Erythroblast (primary cell): ENCODE results near the gene THOC7.

Experiments
- DNase-seq, 2 experiments: peaks; one replicate each; lab custom pipeline; 2025; lab: John Stamatoyannopoulos, UW
- GATA1 ChIP-seq: IDR thresholded peaks from 2 replicates; pipeline ENCODE4 v1.6.1; 2011; ENCODE audit warnings: low read depth, mild to moderate bottlenecking, control low read depth, low read length, moderate library complexity
- POLR2A ChIP-seq: IDR thresholded peaks from 2 replicates; pipeline ENCODE4 v1.6.1; 2011; ENCODE audit warnings: mild to moderate bottlenecking, low read length

THOC7 gene

DNA sequence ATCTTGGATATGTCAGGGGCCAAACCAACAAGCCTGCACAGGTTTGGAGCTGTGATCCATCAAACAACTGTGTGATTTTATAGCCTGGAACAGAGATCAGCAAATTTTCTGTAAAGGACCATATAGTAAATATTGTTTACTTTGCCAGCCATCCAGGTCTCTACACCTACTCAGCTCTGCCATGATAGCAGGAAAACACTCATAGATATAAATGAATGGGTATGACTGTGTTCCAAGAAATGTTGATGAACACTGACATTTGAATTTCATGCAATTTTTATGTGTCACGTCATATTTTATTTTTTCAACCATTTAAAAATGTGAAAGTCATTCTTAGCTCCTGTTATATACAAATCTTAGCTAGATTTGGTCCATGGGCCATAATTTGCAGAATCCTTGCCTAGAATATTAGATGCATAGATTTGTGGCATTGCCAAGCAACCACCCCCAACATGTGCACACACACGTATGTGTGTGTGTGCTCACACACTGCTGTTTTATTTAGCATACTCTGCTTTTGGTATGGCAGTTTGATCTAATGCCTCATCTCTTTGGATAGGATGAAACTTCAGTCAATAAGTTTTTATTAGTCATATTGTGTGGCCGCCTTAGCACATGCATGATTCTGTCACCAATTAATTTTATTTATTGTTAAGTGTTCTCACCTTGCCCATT is 6.5 kb upstream of the THOC7 start:
- no peak for DNase-seq
- no peak for TF ChIP-seq POLR2A
- no peak for TF ChIP-seq GATA1

DNA sequence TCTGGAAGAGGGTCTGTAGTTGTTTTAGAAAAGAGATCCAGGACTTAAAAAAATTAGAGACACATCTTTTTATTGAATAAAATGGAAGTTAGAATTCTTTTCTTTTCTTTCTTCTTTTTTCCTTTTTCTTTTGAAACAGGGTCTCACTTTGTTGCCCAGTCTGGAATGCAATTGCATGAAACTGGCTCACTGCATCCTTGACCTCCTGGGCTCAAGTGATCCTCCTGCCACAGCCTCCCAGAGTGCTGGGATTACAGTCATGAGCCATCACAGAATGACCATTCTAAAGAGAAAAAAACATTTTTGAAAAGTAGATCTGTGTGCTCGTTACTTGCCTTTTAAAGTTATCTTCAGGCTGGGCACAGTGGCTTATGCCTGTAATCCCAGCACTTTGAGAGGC is 3.6 kb upstream of the THOC7 start:
- no peak for TF ChIP-seq POLR2A
- no peak for TF ChIP-seq GATA1
- DNase-seq, result no peak

DNA sequence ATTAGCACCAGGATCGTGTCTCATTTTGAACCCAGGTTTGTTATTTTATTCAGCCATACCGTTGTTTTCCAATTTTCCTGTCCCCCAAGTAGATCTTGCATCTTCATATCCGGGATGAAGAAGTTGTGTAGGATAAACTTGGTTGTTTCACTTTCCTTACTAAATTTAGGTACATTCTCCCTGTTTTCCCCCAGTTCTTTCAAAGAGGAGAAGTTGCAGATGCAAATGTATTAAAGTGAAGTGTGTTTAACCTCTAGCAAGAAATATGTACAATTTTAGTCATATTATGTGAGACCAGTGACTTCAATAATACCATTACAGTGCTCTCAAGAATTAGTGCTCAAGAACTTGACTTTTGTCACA is 1.3 kb upstream of the THOC7 start:
- TF ChIP-seq GATA1 (no peak), POLR2A (no peak)
- DNase-seq, result no peak

DNA sequence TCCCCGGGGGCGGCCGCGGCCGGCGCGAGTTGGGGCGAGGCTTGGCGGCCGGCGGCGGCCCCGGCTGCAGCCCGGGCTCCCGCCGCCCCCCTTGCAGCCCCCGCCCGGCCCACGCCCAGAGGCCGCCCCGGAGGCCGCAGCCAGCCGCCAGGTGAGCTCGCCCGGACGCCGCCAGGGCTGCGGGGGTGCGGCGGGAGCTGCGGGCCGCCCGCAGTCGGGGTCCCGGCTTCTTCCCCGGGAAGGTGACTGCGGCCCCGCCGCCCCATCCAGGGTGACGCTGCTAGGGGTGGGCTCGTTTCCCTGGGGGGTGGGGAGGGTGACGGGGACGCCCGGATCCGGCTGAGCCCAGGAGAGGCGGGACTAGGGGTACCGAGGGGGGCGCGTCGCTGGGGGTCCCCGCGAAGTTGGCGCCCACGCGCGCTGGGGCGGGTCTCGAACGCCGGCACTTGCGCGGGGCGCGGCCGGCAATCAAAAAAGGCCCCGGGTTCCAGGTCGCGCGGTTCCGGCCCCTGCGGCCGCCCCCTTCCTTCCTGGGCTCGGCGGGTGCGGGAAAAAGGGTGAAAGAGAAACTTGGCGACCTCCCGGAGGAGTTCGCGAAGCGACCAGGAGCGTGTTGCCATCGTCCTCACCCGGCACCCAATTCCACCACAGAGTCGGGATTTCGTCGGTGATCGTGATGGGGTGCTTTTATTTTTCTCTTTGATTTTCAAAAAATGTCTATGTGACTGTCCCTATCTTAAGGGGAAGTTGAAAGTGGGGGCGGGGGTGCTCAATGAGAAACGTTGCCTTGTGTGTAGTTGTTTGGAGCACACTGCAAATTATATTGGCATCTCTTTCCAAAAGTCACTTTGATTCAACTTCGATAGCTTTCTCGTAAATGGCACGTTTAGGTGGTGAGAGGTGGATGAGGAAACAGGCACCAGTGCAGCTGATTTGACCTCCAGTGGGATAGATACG is 681 bp upstream of the THOC7 start:
- DNase-seq, result peak; percentile 66 to 80
- TF ChIP-seq GATA1, result no peak
- no peak for TF ChIP-seq POLR2A

DNA sequence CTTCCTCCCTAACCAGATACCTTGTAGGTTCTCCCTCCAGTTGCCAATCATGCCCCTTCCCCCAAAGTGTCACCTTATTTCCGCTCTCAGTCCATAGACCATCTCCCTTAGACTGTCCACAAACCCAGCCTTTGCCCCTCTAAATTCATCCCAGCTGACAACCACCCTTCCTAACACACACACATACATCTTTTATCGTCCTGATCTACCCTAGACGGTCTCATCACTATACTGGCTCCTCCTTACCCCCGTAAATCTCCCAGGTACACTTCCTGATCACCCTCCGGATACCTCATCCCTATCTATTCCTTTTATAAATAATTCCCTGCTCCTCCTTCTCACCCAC is 828 bp downstream of the THOC7 start:
- no peak for TF ChIP-seq GATA1
- no peak for TF ChIP-seq POLR2A
- DNase-seq, result peak in 1 of 2 experiments; percentile 53

DNA sequence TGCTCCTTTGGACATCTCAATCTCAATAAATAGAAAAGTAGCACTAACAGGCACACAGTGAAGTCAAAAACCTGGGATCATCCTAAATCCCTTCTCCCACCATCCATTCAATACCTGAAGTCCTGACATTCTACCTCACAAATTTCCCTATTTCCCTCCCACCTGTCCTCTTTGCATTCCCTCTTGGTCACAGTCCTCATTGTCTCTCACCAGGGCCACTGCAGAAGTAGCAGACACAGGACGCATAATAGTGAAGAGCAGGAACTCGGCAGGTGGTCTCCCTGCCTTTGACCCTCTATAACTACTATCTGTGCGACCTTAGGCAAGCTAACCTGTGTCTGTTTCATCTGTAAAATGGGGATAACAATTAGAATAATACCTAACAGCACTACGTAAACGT is 2.3 kb downstream of the THOC7 start:
- no peak for TF ChIP-seq POLR2A
- DNase-seq, result no peak

DNA sequence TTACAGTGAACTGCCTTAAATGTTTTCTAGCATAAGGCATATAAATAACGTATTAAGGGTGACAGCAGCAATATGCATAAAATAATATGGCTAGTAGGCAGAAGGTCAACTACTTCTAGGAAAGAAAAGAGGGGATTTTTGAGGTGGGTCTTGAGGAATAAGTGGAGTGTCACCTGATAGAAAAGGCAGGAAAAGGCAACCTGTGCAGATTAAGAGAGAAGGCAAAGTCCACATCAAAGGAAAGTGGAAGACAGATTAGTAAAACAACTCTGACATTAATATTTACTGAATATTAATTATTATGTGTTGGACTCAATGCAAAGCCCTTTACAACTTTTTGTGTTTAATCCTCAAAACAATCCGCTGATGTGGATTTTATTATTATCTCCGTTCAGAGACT is 2.8 kb downstream of the THOC7 start:
- DNase-seq, result no peak
- TF ChIP-seq GATA1 (no peak), POLR2A (no peak)

DNA sequence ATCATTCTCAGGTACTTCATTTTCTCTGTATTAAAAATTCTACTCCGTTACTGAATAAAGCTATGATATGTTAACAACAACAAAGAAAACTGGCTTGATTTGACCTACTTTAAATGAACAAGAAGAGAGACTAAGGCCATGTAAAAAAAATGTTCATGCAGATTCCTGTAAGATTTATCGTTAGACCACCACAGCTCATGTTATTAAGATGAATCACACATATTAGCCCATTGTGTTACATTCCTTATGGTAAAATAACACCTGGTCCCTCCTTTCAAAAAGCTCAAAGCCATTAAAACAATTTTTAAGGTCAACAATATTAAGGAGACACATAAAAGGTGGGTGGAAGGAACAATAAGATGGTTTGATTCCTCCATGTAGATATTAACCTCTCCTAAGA is 6.3 kb downstream of the THOC7 start:
- DNase-seq, result no peak
- no peak for TF ChIP-seq POLR2A
- no peak for TF ChIP-seq GATA1

DNA sequence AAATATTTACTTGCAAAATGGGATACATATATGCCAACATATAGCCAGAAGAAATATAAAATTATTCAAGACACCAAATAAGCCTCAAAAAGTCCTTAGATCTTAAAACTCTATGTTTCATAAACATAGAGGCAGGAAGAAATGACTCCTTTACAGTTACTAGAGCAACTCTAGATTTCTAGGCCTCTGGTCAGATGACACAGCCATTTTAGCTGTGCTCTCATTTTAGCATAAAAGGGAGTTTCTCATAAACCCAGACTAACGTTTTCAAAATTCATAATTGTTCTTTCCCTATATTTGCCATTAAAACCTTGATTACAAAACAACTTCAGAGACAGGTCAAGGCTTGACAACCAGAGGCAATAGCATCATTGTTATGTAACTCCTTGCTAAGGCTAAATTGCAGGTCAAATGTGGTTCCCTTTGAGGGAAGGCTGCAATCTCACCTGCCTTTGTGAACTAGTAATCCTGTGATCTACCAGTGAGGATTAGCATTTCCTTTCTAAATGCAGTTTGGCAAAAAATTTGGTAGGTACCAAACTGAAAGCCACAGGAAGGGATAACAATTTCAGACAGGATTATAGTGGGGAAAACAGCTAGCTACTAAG is 8.2 kb downstream of the THOC7 start:
- TF ChIP-seq POLR2A (no peak), GATA1 (no peak)
- DNase-seq, result peak in 1 of 2 experiments; percentile 7

DNA sequence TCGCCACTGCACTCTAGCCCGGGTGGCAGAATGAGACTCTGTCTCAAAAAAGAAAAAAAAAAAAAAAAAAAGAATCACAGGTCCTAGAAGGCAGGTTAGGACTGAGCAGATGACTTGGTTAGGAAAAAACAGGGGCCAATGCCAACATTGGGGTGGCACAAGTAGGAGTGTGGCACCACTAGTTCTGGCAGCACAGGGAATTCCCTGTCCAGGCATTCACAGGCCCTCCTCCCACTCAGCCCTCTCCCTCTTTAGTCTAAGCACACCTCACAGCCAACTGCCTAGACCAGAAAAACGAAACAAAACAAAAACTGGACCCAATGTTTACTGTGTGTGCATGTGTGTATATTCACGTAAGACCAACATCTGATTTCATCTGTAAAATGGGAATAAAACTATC is 10.5 kb downstream of the THOC7 start:
- no peak for TF ChIP-seq POLR2A
- no peak for TF ChIP-seq GATA1
- DNase-seq, result no peak

DNA sequence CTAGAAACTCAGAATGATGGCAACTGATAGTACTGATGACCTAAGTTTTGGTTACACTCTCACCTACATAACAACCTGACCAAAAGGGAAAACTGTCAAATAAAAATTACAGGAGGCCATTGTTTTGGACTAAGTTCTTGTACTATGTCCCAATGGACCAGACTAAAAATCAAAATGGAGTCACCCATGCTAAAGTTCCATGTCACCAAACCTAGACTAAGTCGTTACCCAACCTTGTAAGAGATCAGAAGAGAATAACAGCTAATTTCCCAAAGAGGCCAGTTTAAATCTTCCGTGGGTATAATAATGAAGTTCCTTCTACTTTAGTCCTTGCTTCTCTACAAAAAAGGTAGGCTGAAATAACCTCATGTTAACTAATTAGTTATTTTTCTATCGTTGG is 12.3 kb downstream of the THOC7 start:
- TF ChIP-seq GATA1 (no peak), POLR2A (no peak)
- DNase-seq, result no peak

DNA sequence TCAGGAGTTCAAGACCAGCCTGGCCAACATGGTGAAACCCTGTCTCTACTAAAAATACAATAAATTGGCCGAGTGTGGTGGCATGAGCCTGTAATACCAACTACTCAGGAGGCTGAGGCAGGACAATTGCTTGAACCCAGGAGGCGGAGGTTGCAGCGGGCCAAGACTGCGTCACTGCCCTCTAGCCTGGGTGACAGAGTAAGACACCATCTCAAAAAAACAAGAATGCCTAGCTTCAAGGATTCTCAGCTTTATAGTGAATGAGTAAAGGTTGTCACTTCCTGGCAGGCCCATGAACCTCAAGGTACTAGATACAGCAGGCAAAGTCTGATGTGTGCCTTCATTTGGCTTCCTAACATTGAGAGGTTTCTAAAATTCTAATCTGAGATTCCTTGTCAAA is 14.4 kb downstream of the THOC7 start:
- DNase-seq, result no peak
- no peak for TF ChIP-seq POLR2A
- no peak for TF ChIP-seq GATA1

DNA sequence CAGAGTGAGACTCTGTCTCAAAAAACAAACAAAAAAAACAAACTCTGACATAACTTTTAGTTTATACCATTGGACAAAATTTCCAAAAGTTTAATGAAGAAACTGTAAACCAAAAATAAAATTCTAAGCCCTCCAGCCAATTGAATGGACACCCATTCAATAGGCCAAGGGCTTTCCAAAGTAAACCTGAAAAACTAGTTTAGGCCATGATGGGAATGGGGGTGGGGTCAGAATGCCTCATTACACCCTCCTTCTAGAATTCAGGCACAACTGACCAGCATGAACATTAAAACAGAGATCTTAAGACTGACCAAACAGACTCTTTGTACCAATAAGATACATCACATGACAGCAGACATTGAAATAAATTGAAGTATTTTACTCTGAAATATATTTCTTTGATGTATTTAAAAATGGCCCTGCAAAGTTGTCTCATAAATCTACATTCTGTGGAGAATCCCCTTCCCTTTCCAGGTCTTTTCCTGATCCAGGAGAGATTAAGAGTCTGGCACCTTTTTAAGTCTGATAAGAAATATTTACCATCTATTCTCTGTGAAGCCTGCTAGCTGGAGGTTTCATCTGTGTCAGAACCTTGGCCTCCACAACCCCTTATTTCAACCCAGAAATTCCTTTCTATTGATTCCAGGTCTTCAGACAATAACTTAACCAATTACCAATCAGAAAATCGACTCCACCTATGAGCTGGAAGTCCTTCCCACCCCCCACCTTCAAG is 15.7 kb downstream of the THOC7 start:
- DNase-seq, result no peak
- no peak for TF ChIP-seq GATA1
- TF ChIP-seq POLR2A, result no peak
